ENCODE results near the gene KRT23.

The KRT23 gene

DNA sequence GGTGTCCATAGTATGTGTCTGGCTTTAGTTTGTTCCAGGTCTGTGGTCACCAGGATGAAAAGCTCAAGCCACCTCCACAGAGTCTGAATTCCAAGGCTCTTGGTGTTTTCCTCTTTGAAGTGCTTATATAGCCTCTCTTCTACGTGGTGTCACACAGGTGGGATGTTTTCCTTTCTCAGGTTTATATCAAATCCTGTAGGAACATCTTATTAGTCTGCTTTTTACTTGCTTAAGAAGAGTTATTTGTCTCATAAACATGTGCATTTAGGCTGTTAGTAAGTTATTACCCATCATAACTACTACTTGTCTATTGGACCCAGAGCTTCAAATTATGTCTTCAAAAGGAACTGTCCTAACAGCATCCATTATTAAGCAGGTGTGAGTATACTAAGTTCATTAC lies 29.4 kb upstream of the KRT23 start, which contains the start of gene KRT39:
KRT39 (minus strand) TSS at position 101 of the 400 bp plus-strand sequence; CDS start at position 9, 92 bp downstream.
- no peak within 1 kb of the TSS for H3K4me3 ChIP-seq
- no peak within 1 kb of the TSS for H3K9ac ChIP-seq
- no peak for TF ChIP-seq Cebpa-rat (IDR thresholded peaks at IDR 0.05)
- no peak within 1 kb of the TSS for H3K4me2 ChIP-seq
- no peaks in the 10 kb centered on the region for H3K27me3 ChIP-seq
- H3K4me1 ChIP-seq = no peaks in the 10 kb centered on the region
- H3K9me3 ChIP-seq (replicated peaks in 1 of 11) = peaks cover 0 to 11% (median 0%) of the 10 kb centered on the region in 11 experiments; a peak in 8 of 22 replicates
- H3K27ac ChIP-seq = no peak within 1 kb of the TSS
- no peaks in the 10 kb centered on the region for H4K20me1 ChIP-seq
- no peaks in the 10 kb centered on the region for H3K36me3 ChIP-seq

- no peak overlapping the region for H3K4me2 ChIP-seq
- no peaks in the 10 kb centered on the region for H4K20me1 ChIP-seq
- H3K36me3 ChIP-seq = no peaks in the 10 kb centered on the region
- H3K27ac ChIP-seq = no peak overlapping the region
- H3K27me3 ChIP-seq = no peaks in the 10 kb centered on the region
- H3K9ac ChIP-seq = no peak overlapping the region
- H3K4me3 ChIP-seq = no peak overlapping the region
- no peak for TF ChIP-seq Cebpa-rat (IDR thresholded peaks at IDR 0.05)
- no peaks in the 10 kb centered on the region for H3K4me1 ChIP-seq
- peaks cover 0 to 11% (median 0%) of the 10 kb centered on the region in 11 experiments; a peak in 8 of 22 replicates for H3K9me3 ChIP-seq (replicated peaks in 1 of 11)
Observed at GRCh38 chr17:40963838-40964237, 26.4 kb upstream of the KRT23 start.

GRCh38 chr17:40962059-40962561 lies 24.7 kb upstream of the KRT23 start:
- H3K4me2 ChIP-seq = no peak overlapping the region
- H4K20me1 ChIP-seq = no peaks in the 10 kb centered on the region
- no peak overlapping the region for H3K27ac ChIP-seq
- no peak for TF ChIP-seq Cebpa-rat (IDR thresholded peaks at IDR 0.05)
- peaks cover 0 to 11% (median 0%) of the 10 kb centered on the region in 11 experiments; a peak in 8 of 22 replicates for H3K9me3 ChIP-seq (replicated peaks in 1 of 11)
- H3K4me3 ChIP-seq = no peak overlapping the region
- H3K9ac ChIP-seq = no peak overlapping the region
- H3K4me1 ChIP-seq = peaks cover 0 to 4% (median 0%) of the 10 kb centered on the region in 10 experiments; a peak in 6 of 20 replicates
- no peaks in the 10 kb centered on the region for H3K36me3 ChIP-seq
- no peaks in the 10 kb centered on the region for H3K27me3 ChIP-seq

DNA sequence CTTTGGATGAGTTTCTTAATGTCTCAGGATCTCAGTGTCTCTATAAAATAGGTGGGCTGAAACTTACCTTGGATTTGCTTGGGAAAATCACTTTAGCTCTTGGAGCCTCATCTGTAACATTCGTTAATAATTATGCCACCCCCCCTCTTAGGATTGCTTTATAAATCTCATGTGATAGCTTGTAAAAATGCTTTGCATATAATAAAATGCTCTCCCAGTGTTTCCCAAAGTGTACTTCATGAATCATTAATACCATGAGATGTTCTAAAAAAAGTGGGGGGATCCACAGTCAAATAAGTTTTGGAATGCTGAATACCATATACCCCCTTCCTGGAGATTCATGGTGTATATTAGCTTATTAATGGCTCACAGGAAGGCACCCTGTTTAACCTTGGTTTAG lies 24.1 kb upstream of the KRT23 start:
- H3K36me3 ChIP-seq = no peaks in the 10 kb centered on the region
- peaks cover 0 to 11% (median 0%) of the 10 kb centered on the region in 11 experiments; a peak in 8 of 22 replicates for H3K9me3 ChIP-seq (replicated peaks in 1 of 11)
- H3K27ac ChIP-seq = no peak overlapping the region
- no peak overlapping the region for H3K4me3 ChIP-seq
- peaks cover 0 to 9% (median 2%) of the 10 kb centered on the region in 10 experiments; a peak in 8 of 20 replicates for H3K4me1 ChIP-seq
- TF ChIP-seq Cebpa-rat (IDR thresholded peaks at IDR 0.05) = no peak
- H3K9ac ChIP-seq = no peak overlapping the region
- H4K20me1 ChIP-seq = no peaks in the 10 kb centered on the region
- no peak overlapping the region for H3K4me2 ChIP-seq
- H3K27me3 ChIP-seq = no peaks in the 10 kb centered on the region

- Histone ChIP-seq H3K4me3 (no peak overlapping the region), H3K27ac (no peak overlapping the region), H3K9me3 (replicated peaks in 1 of 11) (peaks cover 0 to 11% (median 0%) of the 10 kb centered on the region in 11 experiments; a peak in 8 of 22 replicates), H3K27me3 (no peaks in the 10 kb centered on the region), H3K4me2 (no peak overlapping the region), H4K20me1 (no peaks in the 10 kb centered on the region), H3K4me1 (peaks cover 0 to 17% (median 2%) of the 10 kb centered on the region in 10 experiments; a peak in 8 of 20 replicates), H3K9ac (no peak overlapping the region), H3K36me3 (no peaks in the 10 kb centered on the region)
- no peak for TF ChIP-seq Cebpa-rat (IDR thresholded peaks at IDR 0.05)
Observed at GRCh38 chr17:40960144-40960543, 22.7 kb upstream of the KRT23 start.

DNA sequence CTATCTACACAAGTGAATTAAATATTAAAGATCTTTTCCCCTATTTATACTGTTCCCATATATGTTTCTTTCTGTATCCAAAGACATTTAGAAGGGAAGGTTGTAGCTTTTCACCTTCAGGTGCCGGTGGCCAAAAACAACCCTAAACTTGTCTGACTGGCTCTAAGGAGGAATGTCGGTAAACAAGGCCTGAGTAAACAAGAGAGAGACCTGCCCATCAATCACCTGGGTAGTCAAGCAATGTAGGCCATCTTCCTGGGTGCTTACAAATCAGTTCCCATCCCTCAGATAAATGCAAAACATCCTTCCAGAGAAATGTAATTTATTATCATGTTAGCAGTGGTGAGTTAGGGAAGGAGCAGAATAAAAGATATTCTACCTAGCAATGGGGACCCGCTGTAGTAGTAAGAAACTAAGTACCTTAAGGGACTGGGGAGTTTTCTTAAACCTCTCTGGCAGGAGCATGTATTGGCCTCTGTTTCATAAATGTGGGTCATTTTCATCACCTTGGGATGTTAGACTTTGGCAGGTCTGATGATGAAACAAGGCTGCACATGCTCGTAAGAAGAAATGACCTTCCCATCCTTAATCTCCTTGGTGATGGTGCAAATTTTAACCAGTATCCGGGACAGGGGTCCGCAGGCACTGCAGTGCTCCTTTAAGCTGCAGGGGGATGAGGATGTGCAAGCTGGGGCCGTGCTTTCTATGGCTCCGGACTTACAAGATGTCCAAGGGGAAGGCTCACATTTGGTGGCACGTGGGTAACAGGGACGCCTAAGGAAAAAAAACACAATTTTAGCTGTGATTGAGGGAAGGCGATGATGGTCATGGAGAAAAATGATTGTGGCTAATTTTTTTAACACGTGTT lies 20.9 kb upstream of the KRT23 start:
- no peak overlapping the region for H3K9ac ChIP-seq
- no peaks in the 10 kb centered on the region for H3K36me3 ChIP-seq
- H4K20me1 ChIP-seq = no peaks in the 10 kb centered on the region
- TF ChIP-seq Cebpa-rat (IDR thresholded peaks at IDR 0.05) = no peak
- H3K4me1 ChIP-seq = peaks cover 0 to 19% (median 2%) of the 10 kb centered on the region in 10 experiments; a peak in 8 of 20 replicates
- no peak overlapping the region for H3K4me3 ChIP-seq
- no peak overlapping the region for H3K27ac ChIP-seq
- no peak overlapping the region for H3K4me2 ChIP-seq
- H3K9me3 ChIP-seq (replicated peaks in 1 of 11) = peaks cover 0 to 7% (median 0%) of the 10 kb centered on the region in 11 experiments; a peak in 8 of 22 replicates
- H3K27me3 ChIP-seq = no peaks in the 10 kb centered on the region

GRCh38 chr17:40956401-40957254 lies 19.2 kb upstream of the KRT23 start:
- H3K9me3 ChIP-seq (replicated peaks in 1 of 11) = no peaks in the 10 kb centered on the region
- H3K27ac ChIP-seq = no peak overlapping the region
- H3K4me3 ChIP-seq = no peak overlapping the region
- TF ChIP-seq Cebpa-rat (IDR thresholded peaks at IDR 0.05) = no peak
- H4K20me1 ChIP-seq = no peaks in the 10 kb centered on the region
- peaks cover 0 to 27% (median 2%) of the 10 kb centered on the region in 10 experiments; a peak in 8 of 20 replicates for H3K4me1 ChIP-seq
- H3K27me3 ChIP-seq = no peaks in the 10 kb centered on the region
- no peak overlapping the region for H3K9ac ChIP-seq
- no peaks in the 10 kb centered on the region for H3K36me3 ChIP-seq
- peak overlapping the region in 5 of 11 experiments; percentile 10 to 35 (median 32); a peak in 7 of 22 replicates for H3K4me2 ChIP-seq

DNA sequence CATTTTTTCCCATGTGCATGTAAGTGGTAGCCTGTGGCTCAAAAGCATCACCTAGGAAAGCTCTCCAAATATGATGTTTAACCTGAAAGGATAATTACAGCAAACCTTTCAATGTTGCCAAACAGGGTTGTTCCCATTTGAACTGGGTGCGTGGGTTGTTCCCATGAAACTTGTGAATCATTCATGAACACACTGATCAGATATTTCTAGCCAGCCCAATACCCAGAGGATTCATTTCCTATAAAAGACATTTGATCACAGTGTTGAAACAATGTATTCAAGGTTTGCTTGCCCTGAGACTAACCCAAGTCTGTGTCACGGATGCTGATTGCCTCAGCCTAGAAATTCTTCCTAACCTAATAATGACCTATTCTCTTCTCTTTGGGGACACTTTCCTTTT lies 16.4 kb upstream of the KRT23 start:
- no peak overlapping the region for H3K4me3 ChIP-seq
- no peaks in the 10 kb centered on the region for H3K9me3 ChIP-seq (replicated peaks in 1 of 11)
- no peaks in the 10 kb centered on the region for H3K27me3 ChIP-seq
- H3K4me1 ChIP-seq = peaks cover 0 to 27% (median 2%) of the 10 kb centered on the region in 10 experiments; a peak in 8 of 20 replicates
- H3K4me2 ChIP-seq = no peak overlapping the region
- no peak for TF ChIP-seq Cebpa-rat (IDR thresholded peaks at IDR 0.05)
- no peaks in the 10 kb centered on the region for H3K36me3 ChIP-seq
- H3K27ac ChIP-seq = no peak overlapping the region
- no peaks in the 10 kb centered on the region for H4K20me1 ChIP-seq
- no peak overlapping the region for H3K9ac ChIP-seq

GRCh38 chr17:40952661-40953060 lies 15.2 kb upstream of the KRT23 start:
- H4K20me1 ChIP-seq = no peaks in the 10 kb centered on the region
- no peak overlapping the region for H3K9ac ChIP-seq
- H3K4me1 ChIP-seq = peaks cover 0 to 27% (median 2%) of the 10 kb centered on the region in 10 experiments; a peak in 8 of 20 replicates
- H3K9me3 ChIP-seq (replicated peaks in 1 of 11) = no peaks in the 10 kb centered on the region
- no peak for TF ChIP-seq Cebpa-rat (IDR thresholded peaks at IDR 0.05)
- H3K36me3 ChIP-seq = no peaks in the 10 kb centered on the region
- no peak overlapping the region for H3K27ac ChIP-seq
- peak overlapping the region in 3 of 11 experiments; percentile 18 to 49 (median 21); a peak in 6 of 22 replicates for H3K4me2 ChIP-seq
- no peak overlapping the region for H3K4me3 ChIP-seq
- H3K27me3 ChIP-seq = no peaks in the 10 kb centered on the region
